NCI-H510A (cell line): ENCODE data around the gene VILL.
A peak's percentile ranks its signal among the peaks of the same experiment; 100 is the strongest.

ENCODE experiments used
- DNase-seq: peaks from one replicate; lab custom pipeline; 2025; lab: John Stamatoyannopoulos, UW

The VILL gene

DNA sequence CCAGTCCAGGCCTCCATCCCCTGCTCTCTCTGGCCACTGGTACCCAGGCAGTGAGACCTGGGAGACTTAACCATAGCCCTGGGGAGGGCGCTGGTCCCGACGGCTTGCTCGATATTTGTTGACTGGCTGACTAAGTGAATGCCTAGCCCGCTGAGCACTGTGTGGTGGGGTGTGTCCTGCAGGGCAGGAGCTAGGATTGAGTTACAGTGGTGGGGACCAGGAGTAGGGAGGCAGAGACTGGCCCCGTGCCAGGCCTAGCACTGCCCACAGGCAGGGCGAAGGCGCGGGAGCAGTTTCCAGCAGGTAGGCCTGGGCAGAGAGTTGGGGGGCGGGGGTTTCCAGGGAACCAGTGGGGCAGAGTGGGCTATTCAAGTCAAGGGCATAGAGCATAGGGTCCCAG is at the start of gene VILL:
Gene VILL, plus strand, starts transcription at position 260 of the 400 bp plus-strand sequence. CDS start 2,887 bp downstream, outside the sequence.
- DNase-seq = peak; percentile 32

DNA sequence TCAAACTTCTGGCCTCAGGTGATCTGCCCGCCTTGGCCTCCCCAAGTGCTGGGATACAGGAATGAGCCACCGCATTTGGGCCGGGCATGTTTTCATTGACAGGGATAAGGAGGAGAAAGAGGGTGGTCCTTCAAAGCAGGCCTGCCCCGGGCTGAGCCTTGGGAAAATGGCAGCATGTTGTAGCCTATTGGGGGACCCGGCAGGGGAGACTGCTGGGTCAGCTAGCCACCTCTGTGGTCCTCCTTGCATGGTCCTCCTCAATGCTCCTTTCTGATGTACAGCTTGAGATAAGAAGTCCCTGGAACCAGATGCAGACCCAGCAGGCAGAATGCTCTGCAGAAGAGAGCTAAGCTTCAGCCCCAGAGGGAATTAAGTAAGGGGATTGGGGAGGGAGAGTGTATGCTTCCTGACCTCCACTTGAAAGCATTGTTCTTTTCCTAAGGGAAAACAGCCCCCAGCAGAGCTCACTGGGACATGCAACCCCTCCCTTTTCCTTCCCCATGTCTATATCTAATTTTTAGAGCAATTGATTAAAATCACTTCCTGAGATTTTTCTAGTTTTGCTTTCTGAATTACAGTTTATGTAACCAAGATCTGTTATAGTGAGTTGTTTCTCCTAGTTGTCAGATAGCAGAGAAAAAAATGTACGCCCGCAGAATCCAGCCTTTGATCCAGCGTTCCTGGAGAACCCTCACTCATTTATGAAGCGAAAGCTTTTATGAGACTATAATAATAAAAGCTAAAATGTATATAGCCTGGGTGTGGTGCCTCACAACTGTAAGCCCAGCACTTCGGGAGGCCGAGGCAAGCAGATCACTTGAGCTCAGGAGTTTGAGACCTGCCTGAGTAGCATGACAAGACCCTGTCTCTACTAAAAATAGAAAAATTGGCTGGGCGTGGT is 48.7 kb upstream of the VILL start:
- no peak for DNase-seq

DNA sequence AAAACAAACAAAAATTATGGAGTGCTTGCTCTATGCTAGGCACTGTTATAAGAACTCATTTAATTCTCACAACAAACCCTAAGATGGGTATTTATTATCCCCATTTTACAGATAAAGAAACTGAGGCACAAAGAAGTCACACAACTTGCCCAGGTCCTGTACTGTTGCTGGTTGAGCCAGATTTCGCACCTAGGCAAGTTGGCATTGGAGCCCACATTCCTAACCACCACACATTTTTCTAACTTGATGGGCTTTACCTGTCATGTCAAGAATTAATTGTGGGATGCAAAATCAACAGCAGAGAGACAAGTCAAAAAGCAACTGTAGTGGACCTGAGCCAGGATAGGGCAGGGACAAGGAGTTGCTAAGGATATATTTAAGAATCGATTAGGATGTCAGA is 47.9 kb upstream of the VILL start:
- DNase-seq = no peak

DNA sequence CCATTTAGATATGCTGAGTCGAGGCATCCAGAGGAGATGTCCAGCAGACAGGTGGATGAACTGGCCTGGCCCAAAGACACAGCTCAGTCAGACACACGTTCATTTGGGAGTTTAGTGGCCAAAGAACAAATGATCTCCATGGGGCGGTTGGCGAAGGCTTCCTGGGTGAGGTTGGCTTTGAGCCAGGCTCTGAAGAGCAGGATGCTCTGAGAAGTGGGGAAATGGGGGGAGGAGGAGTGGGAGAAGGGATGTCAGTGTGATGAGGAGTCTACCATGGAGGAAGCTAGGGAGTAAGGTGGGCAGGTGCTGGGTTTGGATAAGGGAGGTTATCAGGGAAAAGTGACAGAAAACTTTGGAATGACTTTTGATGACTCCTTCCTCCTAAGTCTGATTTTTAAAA is 47.5 kb upstream of the VILL start:
- no peak for DNase-seq

DNA sequence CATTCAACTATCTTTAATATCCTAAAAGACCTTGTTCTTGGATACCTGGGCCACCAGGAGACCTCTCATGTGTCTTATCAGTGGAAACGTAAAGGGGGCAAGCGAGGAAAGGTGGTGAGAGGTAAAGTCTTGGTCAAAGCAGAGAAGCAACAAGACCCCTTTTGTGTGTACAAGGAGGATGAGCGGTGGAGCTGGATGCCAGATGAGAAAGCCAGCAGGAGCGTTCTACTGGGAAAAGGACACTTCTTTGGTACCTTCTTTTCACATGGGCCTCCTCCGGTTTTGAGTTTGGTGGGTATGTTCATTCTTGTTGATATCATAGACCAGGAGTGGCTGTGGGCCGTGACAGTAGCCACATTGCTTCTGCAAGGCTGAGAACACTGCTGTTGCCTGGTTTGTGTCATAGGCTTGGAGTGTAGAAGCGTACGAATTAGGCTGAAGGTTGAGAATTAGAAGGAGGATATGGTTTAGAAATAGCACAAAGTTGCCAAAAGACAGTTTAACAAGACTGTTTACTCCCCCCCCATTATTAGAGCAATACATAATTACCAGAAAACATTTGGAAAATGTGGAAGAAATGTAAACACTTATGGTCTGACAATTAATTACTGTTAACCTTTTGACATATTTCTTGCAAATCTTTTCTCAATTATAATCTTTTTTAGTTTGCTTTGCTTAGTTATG is 46.8 kb upstream of the VILL start:
- no peak for DNase-seq

DNA sequence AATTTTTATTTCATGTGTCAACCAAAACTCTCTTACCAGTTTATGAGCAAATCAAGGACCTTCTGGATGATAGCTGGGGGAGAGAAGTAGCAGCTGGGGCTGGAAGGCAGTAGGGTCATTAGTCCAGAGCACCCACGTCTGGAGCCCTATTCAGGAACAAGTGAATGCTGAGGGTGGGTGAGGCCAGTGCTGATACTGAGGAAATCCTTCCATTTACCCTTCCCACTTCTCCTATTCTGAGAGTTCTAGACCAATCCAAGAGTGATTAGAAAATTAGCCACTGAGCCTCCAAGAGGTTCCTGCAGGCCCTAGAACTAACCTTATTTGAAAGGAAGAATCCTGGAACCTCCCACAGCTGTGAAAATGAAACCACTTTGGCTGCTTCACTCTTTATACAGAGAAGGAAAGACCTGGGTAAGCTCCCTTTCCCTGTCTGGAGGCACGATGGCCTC is 46.2 kb upstream of the VILL start:
- no peak for DNase-seq

DNA sequence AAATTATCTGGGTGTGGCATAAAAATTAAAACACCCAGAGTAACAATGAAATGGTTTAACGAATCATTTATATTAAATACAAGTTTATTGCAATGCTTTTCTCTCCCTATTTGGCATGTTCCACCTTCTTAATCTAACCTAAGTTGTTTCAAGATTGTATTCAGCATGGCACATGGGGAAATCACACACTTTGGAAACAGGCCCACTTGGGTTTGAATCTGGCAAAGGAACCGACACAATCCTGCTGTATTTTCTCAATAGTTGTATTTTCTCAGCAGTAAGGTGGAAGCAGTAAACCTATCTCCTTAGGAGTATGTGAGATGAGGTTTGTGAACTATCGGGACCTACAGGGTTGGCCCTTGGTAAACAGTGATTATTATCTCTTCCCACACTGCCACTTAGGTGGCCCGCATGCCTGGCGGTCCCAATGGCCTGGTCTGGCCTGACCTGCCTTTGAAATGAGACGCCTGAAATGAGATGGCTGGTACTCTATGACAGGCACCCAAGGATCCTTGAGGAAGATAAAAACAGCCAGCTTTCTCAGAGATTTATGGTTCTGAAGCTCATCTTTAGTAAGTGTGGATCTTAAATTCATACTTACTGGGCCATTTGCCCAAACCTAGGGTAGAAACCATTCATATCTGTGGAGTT is 45.3 kb upstream of the VILL start:
- DNase-seq = no peak

DNA sequence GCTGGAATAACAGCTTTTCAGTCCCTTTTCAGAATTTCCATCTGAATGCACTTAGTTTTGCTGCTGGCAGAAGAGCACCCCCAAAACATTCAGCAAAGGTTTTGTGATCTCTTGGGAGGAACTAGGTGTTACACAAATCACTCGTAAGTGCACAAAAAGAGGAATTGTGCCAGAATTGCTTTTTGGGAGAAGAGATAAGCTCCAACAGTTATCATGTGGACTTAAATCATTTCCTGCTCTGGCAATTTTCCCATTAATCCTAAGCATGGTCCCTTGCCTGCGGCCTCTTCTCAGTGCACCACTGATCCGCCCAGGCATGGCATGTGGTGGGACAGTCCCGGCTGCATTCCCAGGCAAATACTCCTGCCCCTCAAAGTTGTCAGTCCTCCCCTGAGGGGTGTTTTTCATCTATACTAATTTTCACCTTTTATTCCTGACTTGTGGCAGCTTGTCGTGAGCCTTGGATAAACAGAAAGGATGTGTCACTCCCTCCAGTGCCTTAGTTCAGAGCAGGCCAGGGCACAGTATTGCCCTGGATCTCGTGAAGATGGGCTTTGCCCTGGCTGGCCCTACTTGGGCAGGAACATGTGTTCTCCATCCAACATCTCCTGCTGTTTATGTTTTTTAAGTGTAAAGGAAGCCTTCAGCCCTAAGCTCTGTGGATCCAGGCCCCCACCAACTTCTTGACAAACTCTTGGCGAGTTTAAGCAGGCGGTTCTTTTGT is 44.6 kb upstream of the VILL start:
- DNase-seq = no peak

DNA sequence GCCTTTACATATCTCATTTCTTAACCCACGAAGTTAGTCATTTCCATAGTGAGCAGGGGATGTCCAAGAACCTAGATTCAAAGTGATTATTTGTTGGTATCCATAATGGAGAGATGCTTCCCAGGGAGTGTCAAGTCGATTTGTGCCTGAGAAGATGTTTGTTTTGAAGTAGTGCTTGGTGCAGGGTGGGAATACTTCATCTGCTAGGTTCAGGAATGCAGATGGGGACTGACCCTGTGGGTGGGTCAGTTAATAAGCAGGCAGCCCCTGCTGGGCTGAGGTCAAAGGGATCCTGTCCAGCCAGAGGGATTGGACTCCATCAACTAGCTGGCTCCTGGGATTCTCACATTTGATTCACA is 44.1 kb upstream of the VILL start:
- DNase-seq = no peak

DNA sequence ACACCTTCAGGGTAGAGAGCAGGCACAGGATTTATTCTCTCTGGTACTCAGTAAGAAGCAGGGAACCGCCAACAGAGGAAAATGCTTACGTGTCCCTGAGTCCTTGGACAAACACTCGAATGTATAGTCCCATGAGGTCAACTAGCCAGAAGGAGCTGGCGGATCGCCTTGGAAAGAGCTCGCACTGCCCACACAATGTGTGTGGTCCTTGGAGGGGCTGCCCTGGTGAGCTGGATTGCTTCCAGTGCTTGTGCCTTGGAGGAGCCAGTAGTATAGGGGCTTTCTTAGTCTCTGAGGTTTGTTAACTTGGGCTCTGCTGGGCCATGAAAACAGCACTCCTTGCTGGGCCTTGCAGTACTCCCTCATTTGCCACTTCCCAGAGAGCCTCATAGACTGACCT is 40.7 kb upstream of the VILL start:
- DNase-seq = no peak

DNA sequence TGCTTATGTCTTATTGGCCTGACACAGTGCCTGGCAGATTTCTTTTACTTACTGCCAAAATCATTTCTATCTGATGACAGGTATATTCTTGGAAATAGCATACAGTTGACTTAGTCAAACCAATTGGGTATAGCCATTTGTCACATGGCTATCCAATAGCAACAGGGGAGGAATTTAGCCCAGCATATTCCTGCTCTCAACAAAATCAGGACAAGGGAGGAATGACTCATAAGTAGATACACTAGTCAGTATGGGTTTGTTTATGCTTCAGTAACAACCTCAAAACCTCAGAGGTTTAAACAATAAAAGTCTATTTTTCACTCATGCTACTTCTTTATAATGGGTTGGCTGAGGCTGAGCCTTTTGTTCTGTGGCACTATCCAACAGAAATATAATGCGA is 38.0 kb upstream of the VILL start:
- DNase-seq = no peak

DNA sequence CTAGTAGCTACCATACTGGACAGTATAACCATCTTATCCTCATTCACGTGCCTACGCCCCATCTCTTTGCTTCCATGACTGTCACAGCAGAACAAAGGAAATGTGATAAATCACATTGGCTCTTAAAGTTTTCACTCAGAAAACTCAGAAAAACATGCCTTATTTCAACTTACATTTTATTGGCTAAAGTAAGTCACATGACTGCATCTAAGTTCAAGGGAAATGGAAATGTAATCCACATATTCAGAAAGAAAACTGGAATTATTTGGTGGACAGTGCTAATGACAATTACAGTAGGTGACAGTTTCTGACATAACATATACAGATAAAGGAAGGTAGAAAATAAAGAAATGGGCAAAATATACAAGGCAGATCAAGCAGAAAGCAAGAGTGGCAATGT is 37.4 kb upstream of the VILL start:
- DNase-seq = no peak

DNA sequence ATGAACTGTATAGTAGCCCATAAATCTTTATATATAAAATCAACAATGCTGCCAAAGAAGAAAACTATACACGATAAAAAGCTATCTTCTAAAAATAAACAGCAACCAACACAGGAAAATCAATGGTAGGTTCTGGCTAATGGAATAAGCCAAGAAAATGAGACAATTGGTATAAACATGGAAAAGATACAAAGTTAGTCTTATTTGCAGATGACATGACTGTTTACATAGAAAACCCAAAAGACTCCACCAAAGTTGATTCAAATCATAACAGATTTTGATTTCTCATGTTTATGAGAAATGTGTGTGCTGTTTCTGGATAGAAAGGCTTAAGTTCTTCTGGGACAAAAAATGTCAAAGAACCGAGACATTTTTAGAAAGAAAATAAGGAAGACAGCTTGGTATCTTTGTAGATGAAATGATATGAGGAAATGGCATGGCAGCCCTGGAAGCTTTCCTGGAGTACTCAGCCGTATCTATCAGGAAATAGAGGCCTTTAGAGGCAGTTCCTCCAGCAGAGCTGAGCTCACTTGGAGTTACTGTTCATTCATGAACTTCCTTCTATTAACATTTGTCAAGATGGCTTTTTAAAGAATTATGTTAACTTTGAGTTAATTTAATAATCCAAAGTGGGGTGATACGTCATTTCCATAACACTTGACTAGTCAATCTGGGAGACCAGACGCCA is 36.7 kb upstream of the VILL start:
- DNase-seq = no peak

DNA sequence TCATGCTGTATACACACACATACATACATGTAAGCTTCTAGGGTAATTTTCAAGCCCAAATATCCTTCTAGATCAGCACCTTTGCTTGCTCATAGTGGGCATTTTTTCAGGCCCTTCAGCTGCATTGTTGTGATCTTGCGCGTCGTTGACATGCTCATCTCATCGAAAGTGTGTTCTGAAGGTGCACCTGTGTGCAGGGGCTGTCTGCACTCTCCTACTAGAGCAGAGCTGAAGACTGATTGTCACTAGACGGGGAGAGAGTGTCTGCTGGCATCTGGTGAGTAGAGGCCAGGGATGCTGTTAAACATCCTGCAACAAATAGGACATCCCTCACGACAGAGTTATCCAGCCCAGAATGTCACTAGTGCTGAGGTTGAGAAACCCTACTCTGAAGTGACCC is 35.7 kb upstream of the VILL start:
- DNase-seq = no peak

DNA sequence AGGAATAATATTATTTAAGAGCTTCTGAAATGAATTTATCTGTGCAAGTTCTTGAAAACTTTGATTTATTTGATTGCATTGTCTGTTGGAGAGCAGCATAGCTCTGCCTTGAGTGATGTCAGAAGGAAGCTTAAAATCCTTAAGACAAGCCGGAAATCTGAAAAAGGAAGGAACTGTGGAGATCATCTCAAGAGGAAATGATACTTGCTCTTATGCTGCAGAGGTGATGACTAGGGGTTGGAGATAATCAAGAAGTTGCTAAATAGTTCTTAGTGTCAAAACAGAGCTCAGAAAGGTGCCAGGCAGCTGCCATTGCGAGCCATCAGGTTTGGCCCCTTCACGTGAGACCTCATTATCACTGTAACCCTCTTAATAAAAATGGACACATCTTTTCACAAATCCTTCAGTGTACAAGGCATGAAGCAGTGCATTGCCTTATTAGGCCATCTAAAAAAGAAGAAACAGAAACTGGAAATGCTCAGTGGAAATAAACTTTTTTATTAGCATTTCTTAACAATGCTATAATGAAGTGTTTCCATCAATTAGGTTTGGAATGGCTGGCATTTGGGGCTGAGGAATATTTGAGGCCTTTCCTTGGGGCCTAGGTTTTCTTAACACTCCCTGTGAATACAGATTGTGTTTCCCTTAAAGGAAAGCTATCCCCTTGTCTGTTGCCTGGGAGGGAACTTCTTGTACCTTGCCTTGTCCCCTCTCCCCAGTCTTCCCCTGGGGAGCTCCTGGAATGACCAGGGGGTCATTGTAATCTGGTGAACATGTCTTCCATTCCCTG is 34.5 kb upstream of the VILL start:
- no peak for DNase-seq

DNA sequence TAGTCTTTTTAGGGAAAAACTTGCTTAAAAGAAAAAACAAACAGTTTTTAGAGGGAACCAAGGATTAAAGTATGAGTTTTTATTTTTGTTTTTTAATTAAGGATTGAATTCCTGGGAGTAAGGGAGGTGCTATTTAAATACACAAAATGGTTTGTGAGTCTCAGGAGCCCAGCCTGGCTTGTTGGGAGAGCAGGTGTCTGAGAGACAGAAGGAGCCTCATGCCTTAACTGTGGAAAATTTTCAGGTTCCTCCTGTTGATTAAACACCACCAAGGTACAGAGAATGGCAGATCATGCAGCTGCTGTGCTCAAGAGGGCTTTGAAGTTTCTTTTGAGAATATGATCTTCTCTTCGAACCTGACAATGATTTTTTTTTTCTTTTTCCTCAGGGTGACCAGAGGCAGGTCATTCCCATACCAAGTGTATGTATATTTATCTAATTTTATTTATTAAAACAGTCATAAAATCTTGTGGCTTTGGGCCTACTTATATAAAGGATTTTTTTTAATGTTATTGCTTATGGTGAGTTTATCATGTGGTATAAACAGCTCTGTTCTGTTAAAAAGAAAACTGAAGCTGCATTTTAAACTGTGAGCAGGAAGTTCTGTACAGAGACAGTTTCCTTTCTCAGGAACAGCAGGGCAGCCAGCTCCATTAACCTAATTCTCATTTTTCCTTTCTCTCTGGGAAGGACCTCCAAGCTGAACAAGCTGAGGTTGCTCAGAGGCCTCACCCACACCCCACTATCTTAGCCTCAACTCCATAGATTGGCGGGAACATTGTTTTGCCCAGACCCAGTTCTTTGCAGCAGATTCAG is 33.7 kb upstream of the VILL start:
- no peak for DNase-seq

DNA sequence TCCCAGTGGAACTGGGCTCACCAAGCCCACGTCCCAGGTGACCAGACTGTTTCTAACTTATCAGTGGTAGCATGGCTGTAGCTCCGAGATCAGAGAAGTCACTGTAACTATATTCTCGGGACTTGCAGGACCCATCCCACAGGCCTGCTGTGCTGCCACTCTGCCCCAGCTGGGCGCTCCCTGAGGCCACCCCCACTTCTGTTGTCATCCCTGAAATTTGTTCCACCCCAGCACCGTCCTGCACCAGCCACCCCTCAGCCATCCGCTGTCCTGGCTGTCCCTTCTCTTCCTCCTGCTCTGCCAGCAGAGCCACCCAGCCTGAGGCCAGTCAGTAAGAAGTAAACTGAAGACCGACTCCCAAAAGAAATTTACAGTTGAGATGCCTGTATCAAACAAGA is 33.0 kb upstream of the VILL start:
- DNase-seq = no peak

DNA sequence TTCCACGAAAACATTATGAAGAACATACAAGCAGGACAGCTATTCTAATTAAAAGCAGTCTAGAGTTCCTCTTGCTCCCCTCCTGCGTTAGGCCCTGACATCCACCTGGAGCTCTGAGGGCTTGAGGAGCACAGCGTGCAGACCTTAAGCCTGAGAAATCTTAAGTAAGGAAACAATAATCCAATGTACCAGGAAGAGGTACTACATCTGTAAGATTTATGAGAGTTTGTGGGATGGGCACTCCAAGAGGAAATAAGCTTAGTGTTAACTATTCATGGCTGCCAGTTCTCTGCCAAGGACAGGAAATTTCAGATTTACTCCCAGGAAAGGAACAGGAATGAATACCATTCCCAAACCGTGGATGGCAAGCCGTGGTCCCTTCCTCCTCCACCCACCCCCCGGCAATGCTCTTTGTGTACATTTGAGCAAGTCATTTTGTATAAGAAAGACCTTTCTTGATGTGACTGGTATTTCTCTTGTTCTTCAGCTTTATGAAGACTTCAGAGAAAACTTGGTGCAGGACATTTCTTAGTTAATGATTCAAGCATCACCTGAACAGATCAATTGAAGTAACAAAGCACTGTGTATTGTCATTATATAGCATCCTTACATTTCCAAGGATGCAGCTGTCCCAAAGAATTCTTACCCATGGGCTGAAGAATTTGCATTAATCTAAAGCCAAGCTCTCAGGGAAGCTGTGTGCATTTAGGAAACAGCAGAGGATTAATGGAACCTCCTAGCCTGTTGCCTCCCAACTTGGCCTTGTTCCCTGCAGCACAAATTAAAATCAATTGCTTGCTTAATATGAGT is 28.8 kb upstream of the VILL start:
- no peak for DNase-seq

DNA sequence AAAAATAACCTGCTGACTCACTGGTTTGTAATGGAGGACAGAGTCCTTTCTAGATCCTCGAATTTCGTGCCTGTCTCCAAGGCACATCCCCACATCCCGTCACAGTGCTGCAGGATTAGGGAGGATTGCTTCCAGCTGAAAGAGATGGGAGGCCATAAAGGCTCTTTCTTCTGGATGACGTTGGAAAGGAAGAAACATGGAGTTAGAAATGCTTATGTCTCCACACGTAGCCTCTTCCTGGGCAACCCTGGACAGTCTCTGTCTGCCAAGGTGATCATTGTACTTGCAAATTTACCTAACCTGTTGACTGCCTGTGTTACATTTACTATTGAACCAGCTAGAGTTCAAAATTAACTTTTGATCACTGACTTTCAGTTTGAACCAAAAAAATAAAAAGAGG is 27.6 kb upstream of the VILL start:
- DNase-seq = no peak
